HCT116 (cell line): Measurements from ENCODE around the gene MSMP. TPM values are rescaled to one million over a fixed set of nuclear protein-coding genes. Genes with fewer than 3 reads are reported as not detected.

Source experiments
- ATAC-seq: fragments of 200-7000 bp; cut with Tn5 transposase; 2 replicates; pipeline ENCODE4 v1.9.1; 2020; ENCODE audit warnings: mild to moderate bottlenecking, moderate library complexity
- BruUV-seq: library from RNA; stranded (reverse); fragments of 400-500 nt; replicated peaks from 2 replicates; lab custom pipeline; 2021; lab: Mats Ljungman, UMichigan
- CTCF ChIA-PET: fragments of 300-600 bp; sonication (Branson Sonifier 250); formaldehyde crosslinking; loops from one replicate; lab custom pipeline; 2021; ENCODE audit warnings: antibody characterized with exemption; lab: Charles Lee
- POLR2A ChIA-PET: fragments of 300-600, 350-600 bp; sonication (Branson Sonifier 250); formaldehyde crosslinking; loops from one replicate; lab custom pipeline; 2021; ENCODE audit warnings: antibody characterized with exemption; lab: Charles Lee
- RAD21 ChIA-PET, 2 experiments: fragments of 300-600 bp; sonication (Branson Sonifier 250); formaldehyde crosslinking; loops; one replicate each; lab custom pipeline; 2023; ENCODE audit warnings: low total read pairs in 2 of 2; ENCODE audit not compliant: uncharacterized antibody in 2 of 2, unreplicated experiment in 2 of 2, low non-redundant PET in 1 of 2; lab: Charles Lee
- DNase-seq: peaks from one replicate; pipeline ENCODE4 v3.0.0-alpha.2; 2010; ENCODE audit warnings: low read depth, low spot score
- H2AFZ ChIP-seq: fragments of 200-600 bp; shearing (Covaris generic), sonication (generic); 2 replicates; pipeline ENCODE4 v1.6.1; 2017; ENCODE audit warnings: low read depth, mixed run types, mixed read lengths, antibody characterized with exemption, low read length; ENCODE audit not compliant: poor library complexity, severe bottlenecking
- H3K27ac ChIP-seq: 2 replicates; pipeline ENCODE4 v1.5.1; 2012; ENCODE audit warnings: low read depth, low read length
- H3K27me3 ChIP-seq: fragments of 200-600 bp; sonication (generic); 2 replicates; pipeline ENCODE4 v1.6.1; 2016; ENCODE audit warnings: mixed run types, low read length, mixed read lengths; ENCODE audit not compliant: insufficient read depth
- H3K36me3 ChIP-seq, 2 experiments: fragments of 200-500 bp in 1 of 2; fragments of 200-600 bp in 1 of 2; sonication (Bioruptor generic) in 1 of 2; sonication (generic) in 1 of 2; 2 replicates each; pipeline versions ENCODE4 v1.5.1 to v1.6.1; 2014 to 2016; ENCODE audit warnings: low read length in 2 of 2, inconsistent platforms in 1 of 2, mixed read lengths in 1 of 2, mixed run types in 1 of 2; ENCODE audit not compliant: insufficient read depth in 2 of 2, control insufficient read depth in 1 of 2
- H3K4me1 ChIP-seq, 2 experiments: fragments of 200-600 bp in 1 of 2; sonication (generic) in 1 of 2; 2 replicates each; pipeline versions ENCODE4 v1.5.1 to v1.6.1; 2012 to 2017; ENCODE audit warnings: low read length in 2 of 2, inconsistent platforms in 1 of 2, mild to moderate bottlenecking in 1 of 2, mixed read lengths in 1 of 2, mixed run types in 1 of 2, moderate library complexity in 1 of 2; ENCODE audit not compliant: insufficient read depth in 2 of 2, control insufficient read depth in 1 of 2
- H3K4me2 ChIP-seq: fragments of 200-600 bp; sonication (generic); 2 replicates; pipeline ENCODE4 v1.6.1; 2017; ENCODE audit warnings: mixed run types, low read length, mixed read lengths
- H3K4me3 ChIP-seq, 2 experiments: fragments of 200-600 bp in 1 of 2; sonication (generic) in 1 of 2; replicated peaks in 1 of 2; 2 replicates each; pipeline ENCODE4 v1.5.1; 2011 to 2016; ENCODE audit warnings: low read length in 2 of 2, control low read depth in 1 of 2, low read depth in 1 of 2, mild to moderate bottlenecking in 1 of 2, mixed read lengths in 1 of 2, mixed run types in 1 of 2
- H3K79me2 ChIP-seq: fragments of 200-600 bp; sonication (generic); 2 replicates; pipeline ENCODE4 v1.6.1; 2017; ENCODE audit warnings: mild to moderate bottlenecking, mixed run types, low read length, moderate library complexity, mixed read lengths; ENCODE audit not compliant: insufficient read depth
- H3K9ac ChIP-seq: fragments of 200-600 bp; sonication (generic); 2 replicates; pipeline ENCODE4 v1.6.1; 2016; ENCODE audit warnings: low read length, mixed read lengths
- H3K9me2 ChIP-seq: fragments of 200-600 bp; sonication (generic), shearing (Covaris generic); 2 replicates; pipeline ENCODE4 v1.6.1; 2017; ENCODE audit warnings: mixed run types, mild to moderate bottlenecking, moderate library complexity; ENCODE audit not compliant: insufficient read depth
- H3K9me3 ChIP-seq, 2 experiments: fragments of 200-500 bp in 1 of 2; fragments of 200-600 bp in 1 of 2; sonication (Bioruptor generic) in 1 of 2; sonication (generic) in 1 of 2; 2 replicates each; pipeline ENCODE4 v1.6.1; 2014 to 2017; ENCODE audit warnings: low read length in 2 of 2, mixed read lengths in 2 of 2, inconsistent platforms in 1 of 2, low read depth in 1 of 2, mild to moderate bottlenecking in 1 of 2, mixed run types in 1 of 2, moderate library complexity in 1 of 2; ENCODE audit not compliant: control insufficient read depth in 1 of 2, insufficient read depth in 1 of 2
- H4K20me1 ChIP-seq: fragments of 200-600 bp; sonication (generic), shearing (Covaris generic); 2 replicates; pipeline ENCODE4 v1.6.1; 2017; ENCODE audit warnings: mixed run types, mild to moderate bottlenecking, moderate library complexity; ENCODE audit not compliant: insufficient read depth
- ATF3 ChIP-seq: IDR thresholded peaks from 2 replicates; pipeline ENCODE4 v1.6.1; 2012
- CEBPB ChIP-seq: IDR thresholded peaks from 2 replicates; pipeline ENCODE4 v1.6.1; 2012; ENCODE audit warnings: low read depth
- EGR1 ChIP-seq: IDR thresholded peaks from 2 replicates; pipeline ENCODE4 v1.6.1; 2012; ENCODE audit warnings: low read depth
- ELF1 ChIP-seq: IDR thresholded peaks from 2 replicates; pipeline ENCODE4 v1.6.1; 2012; ENCODE audit warnings: low read depth, borderline replicate concordance
- EZH2 ChIP-seq: fragments of 200-600 bp; sonication (generic); IDR thresholded peaks from 2 replicates; pipeline ENCODE4 v1.6.1; 2017; ENCODE audit warnings: antibody characterized with exemption, mixed run types
- EZH2phosphoT487 ChIP-seq: fragments of 200-600 bp; IDR thresholded peaks from 2 replicates; pipeline ENCODE4 v1.6.1; 2018; ENCODE audit warnings: antibody characterized with exemption, borderline replicate concordance
- FOSL1 ChIP-seq: IDR thresholded peaks from 2 replicates; pipeline ENCODE4 v1.6.1; 2012; ENCODE audit warnings: low read depth
- JUND ChIP-seq: IDR thresholded peaks from 2 replicates; pipeline ENCODE4 v1.6.1; 2012
- MAX ChIP-seq: IDR thresholded peaks from 2 replicates; pipeline ENCODE4 v1.6.1; 2012
- POLR2AphosphoS5 ChIP-seq: IDR thresholded peaks from 2 replicates; pipeline ENCODE4 v1.6.1; 2011; ENCODE audit warnings: mild to moderate bottlenecking, low read depth, low read length, moderate library complexity
- RAD21 ChIP-seq: IDR thresholded peaks from 2 replicates; pipeline ENCODE4 v1.6.1; 2012; ENCODE audit warnings: low read depth, mild to moderate bottlenecking
- REST ChIP-seq: IDR thresholded peaks from 2 replicates; pipeline ENCODE4 v1.6.1; 2012; ENCODE audit warnings: low read depth
- SIN3A ChIP-seq: IDR thresholded peaks from 2 replicates; pipeline ENCODE4 v1.6.1; 2012; ENCODE audit warnings: low read depth
- SP1 ChIP-seq: IDR thresholded peaks from 2 replicates; pipeline ENCODE4 v1.6.1; 2012; ENCODE audit warnings: low read depth
- SRF ChIP-seq: IDR thresholded peaks from 2 replicates; pipeline ENCODE4 v1.6.1; 2012; ENCODE audit warnings: low read depth
- YY1 ChIP-seq: IDR thresholded peaks from 2 replicates; pipeline ENCODE4 v1.6.1; 2011; ENCODE audit warnings: low read length, low read depth, moderate library complexity, mild to moderate bottlenecking; ENCODE audit not compliant: insufficient replicate concordance; ENCODE audit errors: extremely low read depth
- ZBTB33 ChIP-seq: IDR thresholded peaks from 2 replicates; pipeline ENCODE4 v1.6.1; 2011; ENCODE audit warnings: mild to moderate bottlenecking, low read length, moderate library complexity; ENCODE audit not compliant: insufficient replicate concordance; ENCODE audit errors: extremely low read depth
- ZFX ChIP-seq: fragments of 450-650 bp; IDR thresholded peaks from 2 replicates; pipeline ENCODE4 v1.6.1; 2017
- ZNF274 ChIP-seq: fragments of 200-500 bp; sonication (Bioruptor generic); IDR thresholded peaks from 2 replicates; pipeline ENCODE4 v1.6.1; 2014; ENCODE audit warnings: mild to moderate bottlenecking, low read depth, low read length, inconsistent platforms
- intact Hi-C: fragments of 100-400 bp; cut with micrococcal nuclease; formaldehyde crosslinking; loops from 2 replicates; pipeline ENCODE4 v1.10.0; 2022
- total RNA-seq: library from RNA; stranded (reverse); gene quantifications from one replicate; pipeline ENCODE4 v1.2.1, GENCODE V29; 2021; ENCODE audit not compliant: unreplicated experiment

The MSMP gene
- total RNA-seq, 1 experiment from 2014 or later, result 1.2 TPM

- peaks cover 18 to 23% of the 10 kb centered on the region in 2 experiments; a peak in 3 of 4 replicates for H3K36me3 ChIP-seq
- no peaks in the 10 kb centered on the region for H3K27me3 ChIP-seq
- no peak overlapping the region for H2AFZ ChIP-seq
- peaks cover 59% of the 10 kb centered on the region for H3K79me2 ChIP-seq
- no TSS peak for BruUV-seq
- POLR2A ChIA-PET, result interaction anchor here (0.8 kb wide), 1 partner anchor 16 kb away, joined by 3 read pairs; no protein-coding TSS in a partner anchor
- peaks cover 12 to 26% of the 10 kb centered on the region in 2 experiments; a peak in 3 of 4 replicates for H3K4me1 ChIP-seq
- intact Hi-C loops, result loop anchor here (5.0 kb wide), 1 partner anchor 36 kb away; no protein-coding TSS in a partner anchor
- no peaks in the 10 kb centered on the region for H3K9me2 ChIP-seq
- no peak for ATAC-seq
- TF ChIP-seq ATF3 (no peak), EZH2 (no peak), MAX (no peak), SRF (no peak), ZFX (no peak), CEBPB (no peak), YY1 (no peak), POLR2AphosphoS5 (no peak), RAD21 (no peak), REST (no peak), FOSL1 (no peak), SP1 (no peak), SIN3A (no peak), ELF1 (no peak), ZBTB33 (no peak), EZH2phosphoT487 (no peak), JUND (no peak), EGR1 (no peak), ZNF274 (no peak)
- no peak overlapping the region for H3K27ac ChIP-seq
- H3K9ac ChIP-seq, result no peak overlapping the region
- CTCF ChIA-PET, result interaction anchor here (1.3 to 1.5 kb wide), 2 partner anchors 31 to 71 kb away, joined by 3 read pairs; no protein-coding TSS in a partner anchor
- no peak overlapping the region for H3K4me3 ChIP-seq
- no peaks in the 10 kb centered on the region for H3K9me3 ChIP-seq
- no peaks in the 10 kb centered on the region for H4K20me1 ChIP-seq
- H3K4me2 ChIP-seq, result no peak overlapping the region
- DNase-seq, result no peak
- RAD21 ChIA-PET, result no interaction called here
Observed at GRCh38 chr9:35728041-35728971, 25.8 kb downstream of the MSMP start.
